A172 (cell line): ENCODE data around the gene KLHL13. TPM values are rescaled to one million over a fixed set of nuclear protein-coding genes. Genes with fewer than 3 reads are reported as not detected.
"Not testable (repeated sequence)": the region's sequence is repeated elsewhere in the genome, so short reads cannot be mapped to it uniquely, and the experiment has no call there.

Experiments used
- DNase-seq: peaks from one replicate; pipeline ENCODE4 v3.0.0-alpha.2; 2015; ENCODE audit warnings: low spot score
- total RNA-seq: library from RNA; depleted of rRNA; stranded (reverse); fragments of >200 nt; shearing (Covaris generic); gene quantifications from 2 replicates; pipeline ENCODE4 v1.2.3, GENCODE V29; 2014; rRNA removed

The KLHL13 gene
- total RNA-seq: 0.26 and 0.81 TPM in 2 replicates

- DNase-seq: no peak
Measured at GRCh38 chrX:118116713-118117550, at the start of gene KLHL13. KLHL13 (minus strand) TSS chrX:118116810; CDS start chrX:118028473, 88,337 bp downstream.

- DNase-seq: peak; percentile 0
Measured at GRCh38 chrX:118164138-118164537, 47.5 kb upstream of the KLHL13 start.

- DNase-seq: no peak
Measured at GRCh38 chrX:118156953-118157608, 40.5 kb upstream of the KLHL13 start.

GRCh38 chrX:118156254-118156952, 39.8 kb upstream of the KLHL13 start:
- DNase-seq: no peak

GRCh38 chrX:118153270-118153669, 36.7 kb upstream of the KLHL13 start:
- DNase-seq: no peak

- DNase-seq: no peak
Measured at GRCh38 chrX:118152721-118153120, 36.1 kb upstream of the KLHL13 start.

GRCh38 chrX:118148737-118149136, 32.1 kb upstream of the KLHL13 start:
- DNase-seq: no peak

GRCh38 chrX:118147771-118148170, 31.2 kb upstream of the KLHL13 start:
- not testable (repeated sequence) for DNase-seq

- no peak for DNase-seq
Measured at GRCh38 chrX:118143578-118143977, 27.0 kb upstream of the KLHL13 start.

- DNase-seq: no peak
Measured at GRCh38 chrX:118131336-118131735, 14.7 kb upstream of the KLHL13 start.

- DNase-seq: no peak
Measured at GRCh38 chrX:118129681-118130080, 13.1 kb upstream of the KLHL13 start.

GRCh38 chrX:118128724-118129123, 12.1 kb upstream of the KLHL13 start:
- no peak for DNase-seq

GRCh38 chrX:118126286-118126685, 9.7 kb upstream of the KLHL13 start:
- no peak for DNase-seq

- not testable (repeated sequence) for DNase-seq
Measured at GRCh38 chrX:118124243-118124642, 7.6 kb upstream of the KLHL13 start.

- DNase-seq: no peak
Measured at GRCh38 chrX:118117741-118118140, 1.1 kb upstream of the KLHL13 start.

GRCh38 chrX:118115953-118116712, 477 bp downstream of the KLHL13 start:
- no peak for DNase-seq

GRCh38 chrX:118114971-118115370, 1.6 kb downstream of the KLHL13 start:
- no peak for DNase-seq

GRCh38 chrX:118109065-118109464, 7.5 kb downstream of the KLHL13 start:
- DNase-seq: no peak

GRCh38 chrX:118108304-118108703, 8.3 kb downstream of the KLHL13 start:
- DNase-seq: no peak

GRCh38 chrX:118100091-118100490, 16.5 kb downstream of the KLHL13 start:
- DNase-seq: no peak

GRCh38 chrX:118088084-118088483, 28.5 kb downstream of the KLHL13 start:
- DNase-seq: no peak

GRCh38 chrX:118074196-118074595, 42.4 kb downstream of the KLHL13 start:
- no peak for DNase-seq
